Suppressor macrophage treated with lipopolysaccharide for 1 hour (primary cell): ENCODE results near the gene EFNA4.

Experiments used
- DNase-seq, 3 donors: peaks; one replicate each; pipeline ENCODE4 v3.0.0-alpha.2; 2020 to 2022

Gene EFNA4

GRCh38 chr1:155063550-155064110 lies at the start of gene EFNA4:
EFNA4 (plus strand) TSS chr1:155063740; CDS start chr1:155063824, 84 bp downstream.
- peak; percentile 85 to 90 (median 85) for DNase-seq

- no peak for DNase-seq
Measured at GRCh38 chr1:155014709-155015508, 48.6 kb upstream of the EFNA4 start.

GRCh38 chr1:155015527-155016230 lies 47.9 kb upstream of the EFNA4 start:
- DNase-seq = no peak

GRCh38 chr1:155016231-155016831 lies 47.2 kb upstream of the EFNA4 start:
- no peak for DNase-seq

- peak; percentile 88 to 94 (median 89) for DNase-seq
Measured at GRCh38 chr1:155017041-155017945, 46.2 kb upstream of the EFNA4 start.

GRCh38 chr1:155017946-155018316 lies 45.6 kb upstream of the EFNA4 start:
- no peak for DNase-seq

GRCh38 chr1:155018617-155019348 lies 44.8 kb upstream of the EFNA4 start:
- peak in 2 of 3 donors; percentile 51 to 55 for DNase-seq

GRCh38 chr1:155019377-155020245 lies 43.9 kb upstream of the EFNA4 start:
- no peak for DNase-seq

GRCh38 chr1:155022136-155022926 lies 41.2 kb upstream of the EFNA4 start:
- no peak for DNase-seq

- no peak for DNase-seq
Measured at GRCh38 chr1:155022927-155023236, 40.7 kb upstream of the EFNA4 start.

GRCh38 chr1:155023627-155024026 lies 39.9 kb upstream of the EFNA4 start:
- DNase-seq = no peak

GRCh38 chr1:155024315-155024714 lies 39.2 kb upstream of the EFNA4 start:
- DNase-seq = no peak

GRCh38 chr1:155026154-155026553 lies 37.4 kb upstream of the EFNA4 start:
- DNase-seq = no peak

GRCh38 chr1:155026588-155026987 lies 37.0 kb upstream of the EFNA4 start:
- no peak for DNase-seq

GRCh38 chr1:155029513-155030242 lies 33.9 kb upstream of the EFNA4 start:
- DNase-seq = no peak

GRCh38 chr1:155030243-155030795 lies 33.2 kb upstream of the EFNA4 start:
- no peak for DNase-seq

- DNase-seq = no peak
Measured at GRCh38 chr1:155030899-155031298, 32.6 kb upstream of the EFNA4 start.

GRCh38 chr1:155032886-155033285 lies 30.7 kb upstream of the EFNA4 start:
- no peak for DNase-seq

- no peak for DNase-seq
Measured at GRCh38 chr1:155033524-155033923, 30.0 kb upstream of the EFNA4 start, which contains the start of the genes DCST1 and DCST2. DCST1 (plus strand) TSS chr1:155033824; CDS start chr1:155034037, 213 bp downstream. DCST2 (minus strand) TSS chr1:155033781; CDS start chr1:155033701, 80 bp downstream.
